Type B pancreatic cell (in vitro differentiated cells): ENCODE data around the gene NACAD. TPM values are rescaled to one million over a fixed set of nuclear protein-coding genes. Genes with fewer than 3 reads are reported as not detected.

Experiments used
- DNase-seq: peaks from one replicate; pipeline ENCODE4 v3.0.0; 2021; ENCODE audit warnings: mixed read lengths; ENCODE audit not compliant: unreplicated experiment; ENCODE audit errors: extremely low spot score
- H3K27ac Mint-ChIP-seq: 2 replicates; pipeline ENCODE4 v1.8.0; 2021; ENCODE audit warnings: mild to moderate bottlenecking, mixed read lengths
- H3K27me3 Mint-ChIP-seq: 2 replicates; pipeline ENCODE4 v1.8.0; 2021; ENCODE audit warnings: mixed read lengths
- H3K36me3 Mint-ChIP-seq: 2 replicates; pipeline ENCODE4 v1.8.0; 2021; ENCODE audit warnings: mixed read lengths
- H3K4me1 Mint-ChIP-seq: one replicate; pipeline ENCODE4 v1.8.0; 2021; ENCODE audit warnings: mixed read lengths; ENCODE audit not compliant: unreplicated experiment
- H3K4me3 Mint-ChIP-seq: 2 replicates; pipeline ENCODE4 v1.8.0; 2021; ENCODE audit warnings: mild to moderate bottlenecking, mixed read lengths
- H3K9me3 Mint-ChIP-seq: 2 replicates; pipeline ENCODE4 v1.8.0; 2021; ENCODE audit warnings: mixed read lengths
- CTCF ChIP-seq: fragments of 200-600 bp; sonication (generic); conservative IDR thresholded peaks from 2 replicates; pipeline ENCODE4 v1.5.0; 2021; ENCODE audit warnings: antibody characterized with exemption, mild to moderate bottlenecking
- total RNA-seq: library from RNA; stranded (reverse); gene quantifications from 2 replicates; pipeline ENCODE4 v1.2.1, GENCODE V29; 2021; ENCODE audit warnings: low replicate concordance

Gene NACAD
- total RNA-seq, 1 donor from 2014 or later = 12.5 TPM

- Mint-ChIP-seq H3K27ac (no peak overlapping the region), H3K4me1 (no peaks in the 10 kb centered on the region), H3K27me3 (no peaks in the 10 kb centered on the region), H3K9me3 (no peaks in the 10 kb centered on the region), H3K36me3 (peaks cover 12% of the 10 kb centered on the region), H3K4me3 (no peak overlapping the region)
- DNase-seq = no peak
- TF ChIP-seq CTCF = no peak
These were observed 13.5 kb downstream of the NACAD start for GRCh38 chr7:45075355-45075644.

GRCh38 chr7:45074528-45075354, 14.0 kb downstream of the NACAD start:
- no peaks in the 10 kb centered on the region for H3K4me1 Mint-ChIP-seq
- no peaks in the 10 kb centered on the region for H3K9me3 Mint-ChIP-seq
- DNase-seq = no peak
- H3K27me3 Mint-ChIP-seq = no peaks in the 10 kb centered on the region
- TF ChIP-seq CTCF = no peak
- peaks cover 12% of the 10 kb centered on the region for H3K36me3 Mint-ChIP-seq
- H3K27ac Mint-ChIP-seq = no peak overlapping the region
- no peak overlapping the region for H3K4me3 Mint-ChIP-seq

- Mint-ChIP-seq H3K27ac (no peak overlapping the region), H3K27me3 (no peaks in the 10 kb centered on the region), H3K36me3 (peaks cover 12% of the 10 kb centered on the region), H3K4me3 (no peak overlapping the region), H3K9me3 (no peaks in the 10 kb centered on the region), H3K4me1 (no peaks in the 10 kb centered on the region)
- TF ChIP-seq CTCF = no peak
- DNase-seq = no peak
These were observed 14.8 kb downstream of the NACAD start for GRCh38 chr7:45073786-45074527.

- peaks cover 12% of the 10 kb centered on the region for H3K36me3 Mint-ChIP-seq
- no peaks in the 10 kb centered on the region for H3K9me3 Mint-ChIP-seq
- H3K27ac Mint-ChIP-seq = no peak overlapping the region
- DNase-seq = no peak
- H3K4me1 Mint-ChIP-seq = no peaks in the 10 kb centered on the region
- H3K27me3 Mint-ChIP-seq = no peaks in the 10 kb centered on the region
- H3K4me3 Mint-ChIP-seq = no peak overlapping the region
- no peak for TF ChIP-seq CTCF
These were observed 15.6 kb downstream of the NACAD start for GRCh38 chr7:45073031-45073785.

GRCh38 chr7:45072131-45073030, 16.4 kb downstream of the NACAD start:
- Mint-ChIP-seq H3K27ac (no peak overlapping the region), H3K4me3 (no peak overlapping the region), H3K4me1 (no peaks in the 10 kb centered on the region), H3K36me3 (peaks cover 12% of the 10 kb centered on the region), H3K9me3 (no peaks in the 10 kb centered on the region), H3K27me3 (no peaks in the 10 kb centered on the region)
- no peak for DNase-seq
- no peak for TF ChIP-seq CTCF
